HEK293 (cell line): ENCODE measurements around the gene PBRM1.

Experiments
- CTCF ChIA-PET: fragments of 350-600 bp; formaldehyde crosslinking; extraction: SDS; loops from one replicate; lab custom pipeline; 2021; ENCODE audit warnings: antibody characterized with exemption; lab: Yijun Ruan, JAX
- POLR2A ChIA-PET: fragments of 300-600 bp; formaldehyde crosslinking; extraction: SDS; loops from one replicate; lab custom pipeline; 2020; ENCODE audit warnings: antibody characterized with exemption, inconsistent platforms; lab: Yijun Ruan, JAX
- H3K27ac ChIP-seq: fragments of 200-500 bp; sonication (Bioruptor generic); 2 replicates; pipeline ENCODE4 v1.5.1; 2014; ENCODE audit warnings: low read depth, low read length, control low read depth, inconsistent platforms; ENCODE audit errors: extremely low read depth
- H3K36me3 ChIP-seq, 2 experiments: fragments of 200-500 bp in 1 of 2; sonication (Bioruptor generic) in 1 of 2; 1 replicate in 1 of 2; 2 replicates in 1 of 2; pipeline ENCODE4 v1.5.1; 2014 to 2017; ENCODE audit warnings: inconsistent platforms in 2 of 2, low read length in 2 of 2; ENCODE audit not compliant: control insufficient read depth in 2 of 2, insufficient read depth in 1 of 2
- H3K4me1 ChIP-seq: fragments of 200-500 bp; sonication (Bioruptor generic); 2 replicates; pipeline ENCODE4 v1.5.1; 2014; ENCODE audit warnings: mild to moderate bottlenecking, low read length, inconsistent platforms; ENCODE audit not compliant: control insufficient read depth, insufficient read depth
- H3K4me3 ChIP-seq: 2 replicates; pipeline ENCODE4 v1.5.1; 2011; ENCODE audit warnings: low read depth, mild to moderate bottlenecking, control low read depth, low read length, moderate library complexity
- H3K9me3 ChIP-seq: fragments of 200-500 bp; sonication (Bioruptor generic); 2 replicates; pipeline ENCODE4 v1.5.1; 2014; ENCODE audit warnings: low read depth, low read length, inconsistent platforms; ENCODE audit not compliant: control insufficient read depth, insufficient read depth
- BCL6B ChIP-seq: fragments of 450-650 bp; formaldehyde crosslinking; IDR thresholded peaks from 2 replicates; pipeline ENCODE4 v1.5.1; 2017; ENCODE audit warnings: missing biosample characterization, missing genetic modification characterization
- CTCF ChIP-seq: fragments of 450-650 bp; formaldehyde crosslinking; IDR thresholded peaks from 2 replicates; pipeline ENCODE4 v1.5.1; 2016; ENCODE audit warnings: missing biosample characterization, missing genetic modification characterization
- HOXA7 ChIP-seq: sonication (generic); formaldehyde crosslinking; IDR thresholded peaks from 2 replicates; pipeline ENCODE4 v1.8.1; 2022; ENCODE audit warnings: missing genetic modification reagents, borderline replicate concordance
- PRDM10 ChIP-seq: fragments of 450-650 bp; formaldehyde crosslinking; IDR thresholded peaks from 2 replicates; pipeline ENCODE4 v1.5.1; 2016; ENCODE audit warnings: missing biosample characterization, missing genetic modification characterization
- SP3 ChIP-seq: fragments of 450-650 bp; formaldehyde crosslinking; IDR thresholded peaks from 2 replicates; pipeline ENCODE4 v1.5.1; 2016; ENCODE audit warnings: missing biosample characterization, missing genetic modification characterization
- ZBTB8A ChIP-seq: fragments of 450-650 bp; formaldehyde crosslinking; IDR thresholded peaks from 2 replicates; pipeline ENCODE4 v1.5.1; 2016; ENCODE audit warnings: missing biosample characterization, missing genetic modification characterization
- ZFP3 ChIP-seq: fragments of 450-650 bp; formaldehyde crosslinking; IDR thresholded peaks from 2 replicates; pipeline ENCODE4 v1.5.1; 2016; ENCODE audit warnings: low read depth, missing biosample characterization, missing genetic modification characterization
- ZIC2 ChIP-seq: fragments of 450-650 bp; formaldehyde crosslinking; IDR thresholded peaks from 2 replicates; pipeline ENCODE4 v1.5.1; 2016; ENCODE audit warnings: missing biosample characterization, missing genetic modification characterization
- ZNF10 ChIP-seq: fragments of 450-650 bp; formaldehyde crosslinking; IDR thresholded peaks from 2 replicates; pipeline ENCODE4 v1.5.1; 2017; ENCODE audit warnings: missing biosample characterization, missing genetic modification characterization
- ZNF114 ChIP-seq: fragments of 450-650 bp; formaldehyde crosslinking; IDR thresholded peaks from 2 replicates; pipeline ENCODE4 v1.5.0; 2017; ENCODE audit warnings: missing biosample characterization, missing genetic modification characterization
- ZNF223 ChIP-seq: fragments of 450-650 bp; formaldehyde crosslinking; IDR thresholded peaks from 2 replicates; pipeline ENCODE4 v1.5.1; 2016; ENCODE audit warnings: missing biosample characterization, missing genetic modification characterization
- ZNF292 ChIP-seq: fragments of 450-650 bp; formaldehyde crosslinking; IDR thresholded peaks from 2 replicates; pipeline ENCODE4 v1.5.1; 2016; ENCODE audit warnings: low read depth, missing biosample characterization, missing genetic modification characterization, borderline replicate concordance
- ZNF335 ChIP-seq: fragments of 450-650 bp; formaldehyde crosslinking; conservative IDR thresholded peaks from 2 replicates; pipeline ENCODE4 v1.5.1; 2016; ENCODE audit warnings: missing biosample characterization, missing genetic modification characterization
- ZNF362 ChIP-seq: fragments of 450-650 bp; formaldehyde crosslinking; IDR thresholded peaks from 2 replicates; pipeline ENCODE4 v1.5.1; 2016; ENCODE audit warnings: missing biosample characterization, missing genetic modification characterization
- ZNF514 ChIP-seq: fragments of 450-650 bp; formaldehyde crosslinking; IDR thresholded peaks from 2 replicates; pipeline ENCODE4 v1.5.1; 2016; ENCODE audit warnings: missing biosample characterization, missing genetic modification characterization
- ZNF549 ChIP-seq: fragments of 450-650 bp; IDR thresholded peaks from 2 replicates; pipeline ENCODE4 v1.5.1; 2018; ENCODE audit warnings: missing biosample characterization, missing genetic modification characterization, mild to moderate bottlenecking, inconsistent platforms, moderate library complexity
- ZNF555 ChIP-seq: fragments of 450-650 bp; formaldehyde crosslinking; conservative IDR thresholded peaks from 2 replicates; pipeline ENCODE4 v1.5.1; 2017; ENCODE audit warnings: missing biosample characterization, mild to moderate bottlenecking, missing genetic modification characterization, inconsistent platforms
- ZNF654 ChIP-seq: fragments of 450-650 bp; formaldehyde crosslinking; IDR thresholded peaks from 2 replicates; pipeline ENCODE4 v1.5.1; 2016; ENCODE audit warnings: low read depth, missing biosample characterization, missing genetic modification characterization
- ZNF670 ChIP-seq: fragments of 450-650 bp; formaldehyde crosslinking; IDR thresholded peaks from 2 replicates; pipeline ENCODE4 v1.5.1; 2016; ENCODE audit warnings: missing biosample characterization, missing genetic modification characterization, low read depth
- ZNF792 ChIP-seq: fragments of 450-650 bp; formaldehyde crosslinking; IDR thresholded peaks from 2 replicates; pipeline ENCODE4 v1.5.1; 2016; ENCODE audit warnings: missing biosample characterization, missing genetic modification characterization

Gene PBRM1

GRCh38 chr3:52537726-52538421 lies 147.8 kb downstream of the PBRM1 start:
- CTCF ChIA-PET, result no interaction called here
- POLR2A ChIA-PET, result interaction anchor here (0.5 kb wide), 1 partner anchor 54 kb away, joined by 3 read pairs; no protein-coding TSS in a partner anchor
- no peak overlapping the region for H3K27ac ChIP-seq

GRCh38 chr3:52537165-52537620 lies 148.5 kb downstream of the PBRM1 start:
- Histone ChIP-seq H3K27ac (peak overlapping the region; percentile 73; the same call in 1 of the 2 replicates), H3K36me3 (peaks cover 0 to 35% of the 10 kb centered on the region in 2 experiments; a peak in 2 of 3 replicates), H3K4me3 (peak overlapping the region; percentile 76), H3K9me3 (no peaks in the 10 kb centered on the region), H3K4me1 (peaks cover 2% of the 10 kb centered on the region; the same call in 1 of the 2 replicates)
- ChIA-PET POLR2A (interaction anchor here (0.5 kb wide), 1 partner anchor 54 kb away, joined by 3 read pairs; no protein-coding TSS in a partner anchor), CTCF (no interaction called here)
- TF ChIP-seq ZNF335 (0 out of 2 replicates have a peak, but pooled peaks have one; percentile 11), ZNF654 (tag by site-specific recombination) (no peak), PRDM10 (peak; percentile 73; the same call in 1 of the 2 replicates)

More at GRCh38 chr3:52537726-52538421, 147.8 kb downstream of the PBRM1 start:
- TF ChIP-seq HOXA7 (CRISPR knock-in tag), result no peak
- TF ChIP-seq ZNF555 (tag by site-specific recombination), result no peak
- no peak for TF ChIP-seq SP3
- TF ChIP-seq ZNF792 (tag by site-specific recombination), result no peak
- no peak for TF ChIP-seq ZNF114 (tag by site-specific recombination)
- no peak for TF ChIP-seq ZNF10 (tag by site-specific recombination)
- no peak for TF ChIP-seq ZBTB8A (tag by site-specific recombination)
- no peak for TF ChIP-seq ZNF362 (tag by site-specific recombination)
- TF ChIP-seq, all 188 proteins: peak for 0
- H3K36me3 ChIP-seq, result peaks cover 0 to 35% of the 10 kb centered on the region in 2 experiments; a peak in 2 of 3 replicates
- no peaks in the 10 kb centered on the region; the same call in 1 of the 2 replicates for H3K4me1 ChIP-seq
- H3K4me3 ChIP-seq, result peak overlapping the region; percentile 76
- no peaks in the 10 kb centered on the region for H3K9me3 ChIP-seq

GRCh38 chr3:52536369-52537164 lies 149.1 kb downstream of the PBRM1 start, which contains the start of gene UQCC5:
Gene UQCC5 (plus strand): TSS chr3:52536605. CDS start chr3:52536756, 151 bp downstream.
- CTCF ChIA-PET, result no interaction called here
- peaks cover 4% of the 10 kb centered on the region; the same call in 1 of the 2 replicates for H3K4me1 ChIP-seq
- H3K4me3 ChIP-seq, result peak within 1 kb of the TSS; percentile 76
- TF ChIP-seq ZNF292 (tag by site-specific recombination) (no peak), ZNF549 (tag by site-specific recombination) (no peak), BCL6B (tag by site-specific recombination) (no peak), ZFP3 (tag by site-specific recombination) (no peak), ZNF514 (tag by site-specific recombination) (no peak), CTCF (no peak), ZNF223 (no peak), ZIC2 (tag by site-specific recombination) (no peak), ZNF670 (tag by site-specific recombination) (no peak)

More at GRCh38 chr3:52536369-52537164, 149.1 kb downstream of the PBRM1 start, which contains the start of gene UQCC5:
- peaks cover 0 to 38% of the 10 kb centered on the region in 2 experiments; a peak in 1 of 3 replicates for H3K36me3 ChIP-seq
- H3K9me3 ChIP-seq, result no peaks in the 10 kb centered on the region
- H3K27ac ChIP-seq, result peak within 1 kb of the TSS; percentile 73
- POLR2A ChIA-PET, result interaction anchor here (0.5 to 1.1 kb wide), 15 partner anchors 9 to 481 kb away, joined by 3 to 8 read pairs (median 4); partner anchors contain the start of genes DUSP7, GNL3, NEK4 and PBRM1
